ENCODE data around the gene MICAL3.

DNA sequence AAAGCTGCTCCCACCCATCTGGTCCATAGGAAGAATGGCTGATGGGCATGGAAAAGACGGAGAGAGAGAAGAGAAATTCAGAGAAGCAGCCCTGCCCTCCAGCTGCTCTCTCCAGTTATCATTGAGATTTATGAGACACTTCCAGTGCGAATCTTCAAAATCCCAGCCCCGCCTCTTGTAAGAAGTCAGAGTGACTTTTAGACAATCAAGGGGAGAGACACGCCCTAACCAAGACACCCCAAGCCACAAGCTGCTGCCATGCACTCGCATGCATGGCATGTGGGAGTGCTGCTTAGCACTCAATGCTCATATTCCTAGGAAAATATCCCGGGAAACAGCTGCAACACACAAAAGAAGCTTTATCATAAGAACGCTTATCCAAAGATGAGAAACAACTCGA lies 139.5 kb downstream of the MICAL3 start:
- TF ChIP-seq YY1 (IDR thresholded peaks at IDR 0.05; ENCODE audit: insufficient read depth, insufficient read length) (no peak), ZNF274 (IDR thresholded peaks at IDR 0.05; ENCODE audit: low read depth, low read length) (no peak), SUZ12 (IDR thresholded peaks at IDR 0.05; ENCODE audit: extremely low read depth, insufficient read depth, insufficient read length) (no peak)

Data from NT2/D1 (cell line).